ENCODE measurements around the gene SNAPC4.

The SNAPC4 gene

DNA sequence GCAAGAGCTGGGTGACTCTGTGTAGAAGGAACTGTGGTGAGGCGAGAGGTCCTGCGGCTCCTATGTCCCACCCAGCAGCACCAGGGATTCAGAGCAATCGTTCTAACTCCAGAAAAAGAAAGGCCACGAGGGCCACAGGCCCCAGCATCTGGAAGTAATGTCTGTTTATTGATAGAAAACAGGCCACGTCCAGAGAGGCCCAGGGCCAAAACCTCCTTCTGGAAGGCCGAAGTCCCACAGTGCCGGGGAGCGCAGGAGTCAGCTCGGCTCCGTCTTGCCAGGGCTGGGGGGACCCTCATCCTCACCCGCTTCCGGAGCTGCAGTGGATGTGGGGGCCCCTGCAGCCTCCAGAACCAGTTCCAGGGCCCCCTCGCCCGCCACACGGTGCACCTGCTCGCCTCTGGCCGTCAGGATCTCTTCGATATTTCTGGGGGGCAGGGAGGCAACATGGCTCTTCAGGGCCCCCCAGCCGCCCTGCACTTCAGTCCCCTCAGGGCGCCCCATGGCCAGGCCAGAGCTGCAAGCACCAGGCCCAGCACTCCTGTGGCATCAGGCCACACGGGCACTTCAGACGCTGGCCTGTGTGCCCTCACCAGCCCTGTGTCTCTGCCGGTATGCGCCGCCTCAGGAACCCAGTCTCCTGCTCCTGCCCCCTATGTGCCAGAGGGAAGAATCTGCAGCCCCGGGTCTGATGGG lies 38.1 kb downstream of the SNAPC4 start:
- peaks cover 13% of the 10 kb centered on the region for H3K36me3 ChIP-seq (ENCODE audit: control insufficient read depth, insufficient read depth, low read length)
- H3K27me3 ChIP-seq (ENCODE audit: control insufficient read depth, insufficient read depth, low read length): no peaks in the 10 kb centered on the region
- no peaks in the 10 kb centered on the region for H3K9me3 ChIP-seq (ENCODE audit: control insufficient read depth, insufficient read depth, low read length)
- H3K4me1 ChIP-seq (ENCODE audit: control insufficient read depth, insufficient read depth, low read length): peaks cover 2% of the 10 kb centered on the region
- no peak overlapping the region for H3K9ac ChIP-seq (ENCODE audit: low read depth, low read length)
- H3K4me3 ChIP-seq (ENCODE audit: low read depth, low read length): no peak overlapping the region

DNA sequence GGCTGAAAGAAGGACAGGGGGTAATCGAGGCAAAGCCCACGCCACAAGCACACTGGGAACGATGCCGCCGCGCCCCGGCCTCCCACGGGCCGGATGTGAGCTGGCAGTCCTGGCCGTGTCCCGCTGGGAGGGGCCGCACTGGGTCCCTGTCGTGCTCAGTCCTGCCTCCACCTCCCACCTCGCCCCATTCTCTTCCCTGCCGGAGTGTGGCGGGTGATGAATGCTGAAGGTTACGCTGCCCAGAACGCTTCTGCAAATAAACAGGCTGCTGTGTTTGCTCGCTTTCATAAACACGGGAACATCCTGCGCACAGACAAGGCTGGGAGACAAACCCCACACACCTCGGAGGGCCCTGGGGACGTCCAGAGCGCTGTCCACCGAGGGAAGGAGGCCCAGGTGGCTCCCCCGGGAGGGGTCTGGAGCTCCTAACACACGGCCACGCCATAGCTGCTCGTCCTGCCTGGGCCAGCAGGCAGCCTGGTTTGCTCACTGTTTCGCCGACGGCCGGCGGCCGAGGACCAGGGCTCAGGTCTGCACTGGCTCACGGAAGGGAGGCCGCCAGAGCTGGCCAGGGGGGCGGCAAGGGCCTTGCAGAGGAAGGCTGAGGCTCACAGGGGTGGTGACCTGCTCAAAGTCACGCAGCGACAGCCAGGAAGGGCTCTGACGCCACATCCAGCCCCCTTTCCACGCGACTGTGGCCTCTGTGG lies 38.8 kb downstream of the SNAPC4 start:
- H3K4me3 ChIP-seq (ENCODE audit: low read depth, low read length): no peak overlapping the region
- peaks cover 17% of the 10 kb centered on the region for H3K36me3 ChIP-seq (ENCODE audit: control insufficient read depth, insufficient read depth, low read length)
- H3K4me1 ChIP-seq (ENCODE audit: control insufficient read depth, insufficient read depth, low read length): peaks cover 2% of the 10 kb centered on the region
- no peaks in the 10 kb centered on the region for H3K9me3 ChIP-seq (ENCODE audit: control insufficient read depth, insufficient read depth, low read length)
- no peak overlapping the region for H3K9ac ChIP-seq (ENCODE audit: low read depth, low read length)
- no peaks in the 10 kb centered on the region for H3K27me3 ChIP-seq (ENCODE audit: control insufficient read depth, insufficient read depth, low read length)

GRCh38 chr9:136359774-136360718 lies 39.9 kb downstream of the SNAPC4 start:
- no peaks in the 10 kb centered on the region for H3K27me3 ChIP-seq (ENCODE audit: control insufficient read depth, insufficient read depth, low read length)
- no peak overlapping the region for H3K9ac ChIP-seq (ENCODE audit: low read depth, low read length)
- peaks cover 2% of the 10 kb centered on the region for H3K4me1 ChIP-seq (ENCODE audit: control insufficient read depth, insufficient read depth, low read length)
- no peak overlapping the region for H3K4me3 ChIP-seq (ENCODE audit: low read depth, low read length)
- H3K9me3 ChIP-seq (ENCODE audit: control insufficient read depth, insufficient read depth, low read length): no peaks in the 10 kb centered on the region
- H3K36me3 ChIP-seq (ENCODE audit: control insufficient read depth, insufficient read depth, low read length): peaks cover 18% of the 10 kb centered on the region

- Histone ChIP-seq H3K4me3 (ENCODE audit: low read depth, low read length) (no peak overlapping the region), H3K9me3 (ENCODE audit: control insufficient read depth, insufficient read depth, low read length) (no peaks in the 10 kb centered on the region), H3K36me3 (ENCODE audit: control insufficient read depth, insufficient read depth, low read length) (peaks cover 18% of the 10 kb centered on the region), H3K4me1 (ENCODE audit: control insufficient read depth, insufficient read depth, low read length) (peaks cover 2% of the 10 kb centered on the region), H3K9ac (ENCODE audit: low read depth, low read length) (no peak overlapping the region), H3K27me3 (ENCODE audit: control insufficient read depth, insufficient read depth, low read length) (no peaks in the 10 kb centered on the region)
Observed at GRCh38 chr9:136358888-136359287, 41.1 kb downstream of the SNAPC4 start.

DNA sequence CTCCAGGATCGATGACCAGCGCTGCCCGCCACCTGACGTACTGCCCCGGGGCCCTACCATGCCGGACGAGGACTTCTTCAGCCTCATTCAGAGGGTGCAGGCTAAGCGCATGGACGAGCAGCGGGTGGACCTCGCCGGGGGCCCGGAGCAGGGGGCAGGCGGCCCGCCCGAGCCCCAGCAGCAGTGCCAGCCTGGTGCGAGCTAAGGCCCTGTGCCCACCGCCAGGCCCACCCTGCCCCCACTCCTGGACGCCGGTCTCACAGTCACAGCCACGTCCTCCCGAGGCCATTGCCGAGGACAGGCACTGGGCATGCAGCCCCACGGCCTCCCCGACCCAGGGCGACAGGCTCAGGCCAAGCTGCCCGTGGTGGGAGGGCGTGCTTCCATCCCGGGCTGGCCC lies 42.0 kb downstream of the SNAPC4 start:
- Histone ChIP-seq H3K36me3 (ENCODE audit: control insufficient read depth, insufficient read depth, low read length) (peaks cover 18% of the 10 kb centered on the region), H3K9me3 (ENCODE audit: control insufficient read depth, insufficient read depth, low read length) (no peaks in the 10 kb centered on the region), H3K9ac (ENCODE audit: low read depth, low read length) (no peak overlapping the region), H3K4me3 (ENCODE audit: low read depth, low read length) (no peak overlapping the region), H3K4me1 (ENCODE audit: control insufficient read depth, insufficient read depth, low read length) (peaks cover 2% of the 10 kb centered on the region), H3K27me3 (ENCODE audit: control insufficient read depth, insufficient read depth, low read length) (no peaks in the 10 kb centered on the region)

GRCh38 chr9:136357202-136357725 lies 42.7 kb downstream of the SNAPC4 start:
- Histone ChIP-seq H3K9me3 (ENCODE audit: control insufficient read depth, insufficient read depth, low read length) (no peaks in the 10 kb centered on the region), H3K4me1 (ENCODE audit: control insufficient read depth, insufficient read depth, low read length) (no peaks in the 10 kb centered on the region), H3K27me3 (ENCODE audit: control insufficient read depth, insufficient read depth, low read length) (no peaks in the 10 kb centered on the region), H3K9ac (ENCODE audit: low read depth, low read length) (no peak overlapping the region), H3K36me3 (ENCODE audit: control insufficient read depth, insufficient read depth, low read length) (peaks cover 18% of the 10 kb centered on the region), H3K4me3 (ENCODE audit: low read depth, low read length) (no peak overlapping the region)

DNA sequence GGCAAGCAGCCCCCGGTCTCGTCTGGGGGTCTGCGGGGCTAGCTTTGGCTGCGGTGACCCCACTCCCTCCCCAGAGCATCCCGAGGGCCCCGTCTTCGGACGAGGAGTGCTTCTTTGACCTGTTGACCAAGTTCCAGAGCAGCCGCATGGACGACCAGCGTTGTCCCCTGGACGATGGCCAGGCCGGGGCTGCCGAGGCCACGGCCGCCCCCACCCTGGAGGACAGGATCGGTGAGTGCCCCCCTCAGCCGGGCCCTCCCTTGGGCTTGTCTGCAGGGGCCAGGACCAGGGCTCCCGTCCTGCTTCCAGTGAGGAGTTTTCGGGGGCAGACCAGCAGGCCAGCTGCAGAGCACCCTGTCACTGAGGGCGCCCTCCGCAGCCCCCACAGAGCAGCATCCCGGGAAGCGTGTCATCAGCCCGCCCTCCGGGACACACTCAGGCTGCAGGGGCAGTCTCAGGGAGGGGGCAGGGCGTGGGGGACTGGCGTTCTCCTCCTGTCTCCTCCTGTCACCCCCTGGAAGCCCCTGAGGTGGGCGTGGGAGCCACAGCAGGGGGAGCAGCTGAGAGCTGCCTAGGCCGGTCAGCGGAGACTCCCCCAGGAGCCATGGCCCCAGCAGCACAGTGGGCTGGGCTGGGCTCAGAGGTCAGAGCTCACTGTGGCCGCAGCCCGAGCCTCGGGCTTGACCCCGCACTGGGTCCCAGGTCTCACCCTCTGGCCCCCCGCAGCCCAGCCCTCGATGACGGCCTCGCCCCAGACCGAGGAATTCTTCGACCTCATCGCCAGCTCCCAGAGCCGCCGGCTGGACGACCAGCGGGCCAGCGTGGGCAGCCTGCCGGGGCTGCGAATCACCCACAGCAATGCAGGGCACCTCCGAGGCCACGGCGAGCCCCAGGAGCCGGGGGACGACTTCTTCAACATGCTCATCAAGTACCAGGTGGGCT lies 44.1 kb downstream of the SNAPC4 start:
- no peaks in the 10 kb centered on the region for H3K9me3 ChIP-seq (ENCODE audit: control insufficient read depth, insufficient read depth, low read length)
- H3K36me3 ChIP-seq (ENCODE audit: control insufficient read depth, insufficient read depth, low read length): peaks cover 17% of the 10 kb centered on the region
- no peaks in the 10 kb centered on the region for H3K4me1 ChIP-seq (ENCODE audit: control insufficient read depth, insufficient read depth, low read length)
- H3K9ac ChIP-seq (ENCODE audit: low read depth, low read length): no peak overlapping the region
- no peaks in the 10 kb centered on the region for H3K27me3 ChIP-seq (ENCODE audit: control insufficient read depth, insufficient read depth, low read length)
- no peak overlapping the region for H3K4me3 ChIP-seq (ENCODE audit: low read depth, low read length)

GRCh38 chr9:136354592-136355085 lies 45.3 kb downstream of the SNAPC4 start:
- no peaks in the 10 kb centered on the region for H3K9me3 ChIP-seq (ENCODE audit: control insufficient read depth, insufficient read depth, low read length)
- H3K27me3 ChIP-seq (ENCODE audit: control insufficient read depth, insufficient read depth, low read length): no peaks in the 10 kb centered on the region
- H3K36me3 ChIP-seq (ENCODE audit: control insufficient read depth, insufficient read depth, low read length): peaks cover 19% of the 10 kb centered on the region
- no peak overlapping the region for H3K9ac ChIP-seq (ENCODE audit: low read depth, low read length)
- no peaks in the 10 kb centered on the region for H3K4me1 ChIP-seq (ENCODE audit: control insufficient read depth, insufficient read depth, low read length)
- H3K4me3 ChIP-seq (ENCODE audit: low read depth, low read length): no peak overlapping the region

- Histone ChIP-seq H3K36me3 (ENCODE audit: control insufficient read depth, insufficient read depth, low read length) (peaks cover 19% of the 10 kb centered on the region), H3K4me3 (ENCODE audit: low read depth, low read length) (no peak overlapping the region), H3K4me1 (ENCODE audit: control insufficient read depth, insufficient read depth, low read length) (no peaks in the 10 kb centered on the region), H3K9me3 (ENCODE audit: control insufficient read depth, insufficient read depth, low read length) (no peaks in the 10 kb centered on the region), H3K27me3 (ENCODE audit: control insufficient read depth, insufficient read depth, low read length) (no peaks in the 10 kb centered on the region), H3K9ac (ENCODE audit: low read depth, low read length) (no peak overlapping the region)
Observed at GRCh38 chr9:136353757-136354488, 46.0 kb downstream of the SNAPC4 start.

- H3K9me3 ChIP-seq (ENCODE audit: control insufficient read depth, insufficient read depth, low read length): no peaks in the 10 kb centered on the region
- peaks cover 19% of the 10 kb centered on the region for H3K36me3 ChIP-seq (ENCODE audit: control insufficient read depth, insufficient read depth, low read length)
- no peaks in the 10 kb centered on the region for H3K4me1 ChIP-seq (ENCODE audit: control insufficient read depth, insufficient read depth, low read length)
- H3K27me3 ChIP-seq (ENCODE audit: control insufficient read depth, insufficient read depth, low read length): no peaks in the 10 kb centered on the region
- no peak overlapping the region for H3K9ac ChIP-seq (ENCODE audit: low read depth, low read length)
- no peak overlapping the region for H3K4me3 ChIP-seq (ENCODE audit: low read depth, low read length)
Observed at GRCh38 chr9:136353088-136353487, 46.9 kb downstream of the SNAPC4 start.

All from iPS-15b (cell line).